ENCODE data around the gene FDX2.

The FDX2 gene

GRCh38 chr19:10327793-10328192 is 12.0 kb upstream of the FDX2 start:
- H3K4me3 ChIP-seq (ENCODE audit: control insufficient read depth, low read depth, low read length) = no peak overlapping the region
- no peak for DNase-seq (ENCODE audit: low read depth)
- no peak for TF ChIP-seq CTCF (conservative IDR thresholded peaks at IDR 0.05; ENCODE audit: control insufficient read depth, insufficient read depth, low read depth, low read length)

- no peak for TF ChIP-seq CTCF (conservative IDR thresholded peaks at IDR 0.05; ENCODE audit: control insufficient read depth, insufficient read depth, low read depth, low read length)
- no peak for DNase-seq (ENCODE audit: low read depth)
- no peak overlapping the region for H3K4me3 ChIP-seq (ENCODE audit: control insufficient read depth, low read depth, low read length)
Measured at GRCh38 chr19:10325732-10326131, 9.9 kb upstream of the FDX2 start.

GRCh38 chr19:10321874-10322835 is 6.3 kb upstream of the FDX2 start:
- H3K4me3 ChIP-seq (ENCODE audit: control insufficient read depth, low read depth, low read length) = no peak overlapping the region
- TF ChIP-seq CTCF (conservative IDR thresholded peaks at IDR 0.05; ENCODE audit: control insufficient read depth, insufficient read depth, low read depth, low read length) = no peak

GRCh38 chr19:10321417-10321797 is 5.6 kb upstream of the FDX2 start:
- no peak for TF ChIP-seq CTCF (conservative IDR thresholded peaks at IDR 0.05; ENCODE audit: control insufficient read depth, insufficient read depth, low read depth, low read length)
- H3K4me3 ChIP-seq (ENCODE audit: control insufficient read depth, low read depth, low read length) = no peak overlapping the region
- no peak for DNase-seq (ENCODE audit: low read depth)

More at GRCh38 chr19:10321874-10322835, 6.3 kb upstream of the FDX2 start:
- DNase-seq (ENCODE audit: low read depth) = no peak

- no peak for DNase-seq (ENCODE audit: low read depth)
- TF ChIP-seq CTCF (conservative IDR thresholded peaks at IDR 0.05; ENCODE audit: control insufficient read depth, insufficient read depth, low read depth, low read length) = no peak
- no peak overlapping the region for H3K4me3 ChIP-seq (ENCODE audit: control insufficient read depth, low read depth, low read length)
Measured at GRCh38 chr19:10320602-10321416, 5.0 kb upstream of the FDX2 start.

GRCh38 chr19:10318807-10319682 is 3.2 kb upstream of the FDX2 start:
- H3K4me3 ChIP-seq (ENCODE audit: control insufficient read depth, low read depth, low read length) = no peak overlapping the region
- TF ChIP-seq CTCF (conservative IDR thresholded peaks at IDR 0.05; ENCODE audit: control insufficient read depth, insufficient read depth, low read depth, low read length) = no peak
- no peak for DNase-seq (ENCODE audit: low read depth)
